Brain microvascular endothelial cell (primary cell): Measurements from ENCODE around the gene ROR2.

Experiments used
- DNase-seq: peaks from one replicate; pipeline ENCODE4 v3.0.0-alpha.2; 2020
- H3K27ac ChIP-seq: fragments of 250-450 bp; sonication (Bioruptor Pico); 2 replicates; pipeline ENCODE4 v1.5.1; 2020; ENCODE audit warnings: mild to moderate bottlenecking, moderate library complexity
- H3K27me3 ChIP-seq: fragments of 250-450 bp; sonication (Bioruptor Pico); replicated peaks from 2 replicates; pipeline ENCODE4 v1.5.1; 2020; ENCODE audit warnings: mild to moderate bottlenecking
- H3K36me3 ChIP-seq: fragments of 250-450 bp; sonication (Bioruptor Pico); replicated peaks from 2 replicates; pipeline ENCODE4 v1.5.1; 2020; ENCODE audit warnings: mild to moderate bottlenecking
- H3K4me3 ChIP-seq: 2 replicates; pipeline ENCODE4 v1.5.1; 2011; ENCODE audit warnings: low read depth, mild to moderate bottlenecking, control low read depth, low read length, moderate library complexity
- CTCF ChIP-seq: IDR thresholded peaks from 2 replicates; pipeline ENCODE4 v1.5.1; 2011; ENCODE audit warnings: low read depth, mild to moderate bottlenecking, moderate library complexity, low read length, control low read depth, inconsistent platforms; ENCODE audit errors: missing control alignments
- in situ Hi-C: cut with HindIII; loops from 2 replicates; pipeline ENCODE4 v1.10.0; 2017; ENCODE audit warnings: low sequenced_read_pairs, low pct_ligation_motif_present

Gene ROR2

GRCh38 chr9:91848146-91848545, 101.9 kb downstream of the ROR2 start:
- Histone ChIP-seq H3K4me3 (no peak overlapping the region), H3K36me3 (no peaks in the 10 kb centered on the region), H3K27ac (no peak overlapping the region), H3K27me3 (peaks cover 3% of the 10 kb centered on the region)
- no peak for DNase-seq
- in situ Hi-C loops, result no loop called here
- TF ChIP-seq CTCF, result no peak

- in situ Hi-C loops, result no loop called here
- peak; percentile 13 for DNase-seq
- Histone ChIP-seq H3K27me3 (peaks cover 4% of the 10 kb centered on the region), H3K36me3 (no peaks in the 10 kb centered on the region), H3K4me3 (no peak overlapping the region), H3K27ac (no peak overlapping the region)
- no peak for TF ChIP-seq CTCF
These were observed 102.4 kb downstream of the ROR2 start for GRCh38 chr9:91847581-91848091.

GRCh38 chr9:91845879-91846278, 104.1 kb downstream of the ROR2 start:
- Histone ChIP-seq H3K36me3 (no peaks in the 10 kb centered on the region), H3K4me3 (no peak overlapping the region), H3K27me3 (peaks cover 8% of the 10 kb centered on the region), H3K27ac (no peak overlapping the region)
- in situ Hi-C loops, result no loop called here
- no peak for TF ChIP-seq CTCF
- no peak for DNase-seq

- in situ Hi-C loops, result no loop called here
- peaks cover 8% of the 10 kb centered on the region for H3K27me3 ChIP-seq
- no peaks in the 10 kb centered on the region for H3K36me3 ChIP-seq
- H3K27ac ChIP-seq, result no peak overlapping the region
- no peak for DNase-seq
- H3K4me3 ChIP-seq, result no peak overlapping the region
- no peak for TF ChIP-seq CTCF
These were observed 105.2 kb downstream of the ROR2 start for GRCh38 chr9:91844701-91845291.

GRCh38 chr9:91844190-91844589, 105.8 kb downstream of the ROR2 start:
- in situ Hi-C loops, result no loop called here
- no peak for DNase-seq
- no peak for TF ChIP-seq CTCF
- Histone ChIP-seq H3K27me3 (peaks cover 8% of the 10 kb centered on the region), H3K36me3 (no peaks in the 10 kb centered on the region), H3K4me3 (no peak overlapping the region), H3K27ac (no peak overlapping the region)

GRCh38 chr9:91843623-91844148, 106.3 kb downstream of the ROR2 start:
- peaks cover 8% of the 10 kb centered on the region for H3K27me3 ChIP-seq
- no peak for DNase-seq
- no peak for TF ChIP-seq CTCF
- no peaks in the 10 kb centered on the region for H3K36me3 ChIP-seq
- H3K27ac ChIP-seq, result no peak overlapping the region
- H3K4me3 ChIP-seq, result no peak overlapping the region
- in situ Hi-C loops, result no loop called here
